Neutrophil (primary cell): ENCODE results near the gene MIX23.

Experiments
- H3K27ac ChIP-seq: fragments of 200-600 bp; sonication (generic); 2 replicates; pipeline ENCODE4 v1.5.1; 2016; ENCODE audit warnings: mild to moderate bottlenecking, moderate library complexity
- H3K27me3 ChIP-seq: fragments of 200-600 bp; sonication (generic); 2 replicates; pipeline ENCODE4 v1.6.0; 2016; ENCODE audit warnings: mild to moderate bottlenecking
- H3K36me3 ChIP-seq: fragments of 200-600 bp; sonication (generic); 2 replicates; pipeline ENCODE4 v1.5.1; 2017
- H3K4me1 ChIP-seq, 2 experiments: fragments of 200-600 bp in 1 of 2; sonication (generic) in 1 of 2; 1 replicate in 1 of 2; 2 replicates in 1 of 2; pipeline versions ENCODE4 v1.5.1 to v1.6.1; 2013 to 2016; ENCODE audit warnings: low read depth in 1 of 2, low read length in 1 of 2, mild to moderate bottlenecking in 1 of 2, moderate library complexity in 1 of 2; ENCODE audit not compliant: control insufficient read depth in 1 of 2, insufficient read depth in 1 of 2
- H3K4me3 ChIP-seq, 2 experiments: fragments of 200-600 bp in 1 of 2; sonication (generic) in 1 of 2; 1 replicate in 1 of 2; 2 replicates in 1 of 2; pipeline ENCODE4 v1.5.1; 2013 to 2016; ENCODE audit warnings: low read depth in 1 of 2, low read length in 1 of 2, mild to moderate bottlenecking in 1 of 2, moderate library complexity in 1 of 2
- H3K9me3 ChIP-seq: fragments of 200-600 bp; sonication (generic); 2 replicates; pipeline ENCODE4 v1.5.1; 2016
- TF ChIP-seq, protein P1 (sequence below): fragments of 200-600 bp; sonication (generic); IDR thresholded peaks from 2 replicates; pipeline ENCODE4 v1.5.1; 2016; ENCODE audit warnings: antibody characterized with exemption

The MIX23 gene

DNA sequence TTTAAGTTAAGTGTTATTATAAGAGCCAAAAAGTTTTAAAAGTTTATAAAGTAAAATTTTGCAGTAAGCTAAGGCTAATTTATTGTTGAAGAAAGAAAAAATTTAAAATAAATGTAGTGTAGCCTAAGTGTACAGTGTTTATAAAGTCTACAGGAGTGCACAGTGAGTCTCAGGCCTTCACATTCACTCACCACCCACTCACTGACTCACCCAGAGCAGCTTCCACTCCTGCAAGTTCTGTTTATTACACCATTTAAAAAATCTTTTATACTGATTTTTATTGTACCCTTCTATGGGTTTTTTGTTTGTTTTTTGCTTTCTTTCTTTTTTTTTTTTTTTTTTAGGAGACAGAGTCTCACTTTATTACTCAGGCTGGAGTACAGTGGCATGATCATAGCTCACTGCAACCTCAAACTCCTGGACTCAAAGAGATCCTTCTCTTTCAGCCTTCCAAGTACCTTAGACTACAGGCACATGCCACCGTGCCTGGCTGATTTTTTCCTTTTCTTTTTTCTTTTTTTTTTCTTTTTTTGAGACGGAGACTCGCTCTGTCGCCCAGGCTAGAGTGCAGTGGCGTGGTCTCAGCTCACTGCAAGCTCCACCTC is 32.1 kb downstream of the MIX23 start:
- H3K36me3 ChIP-seq: no peaks in the 10 kb centered on the region
- TF ChIP-seq, protein P1, sequence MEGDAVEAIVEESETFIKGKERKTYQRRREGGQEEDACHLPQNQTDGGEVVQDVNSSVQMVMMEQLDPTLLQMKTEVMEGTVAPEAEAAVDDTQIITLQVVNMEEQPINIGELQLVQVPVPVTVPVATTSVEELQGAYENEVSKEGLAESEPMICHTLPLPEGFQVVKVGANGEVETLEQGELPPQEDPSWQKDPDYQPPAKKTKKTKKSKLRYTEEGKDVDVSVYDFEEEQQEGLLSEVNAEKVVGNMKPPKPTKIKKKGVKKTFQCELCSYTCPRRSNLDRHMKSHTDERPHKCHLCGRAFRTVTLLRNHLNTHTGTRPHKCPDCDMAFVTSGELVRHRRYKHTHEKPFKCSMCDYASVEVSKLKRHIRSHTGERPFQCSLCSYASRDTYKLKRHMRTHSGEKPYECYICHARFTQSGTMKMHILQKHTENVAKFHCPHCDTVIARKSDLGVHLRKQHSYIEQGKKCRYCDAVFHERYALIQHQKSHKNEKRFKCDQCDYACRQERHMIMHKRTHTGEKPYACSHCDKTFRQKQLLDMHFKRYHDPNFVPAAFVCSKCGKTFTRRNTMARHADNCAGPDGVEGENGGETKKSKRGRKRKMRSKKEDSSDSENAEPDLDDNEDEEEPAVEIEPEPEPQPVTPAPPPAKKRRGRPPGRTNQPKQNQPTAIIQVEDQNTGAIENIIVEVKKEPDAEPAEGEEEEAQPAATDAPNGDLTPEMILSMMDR: no peak
- H3K4me1 ChIP-seq: peaks cover 4 to 6% of the 10 kb centered on the region in 2 experiments
- no peaks in the 10 kb centered on the region for H3K9me3 ChIP-seq
- H3K27ac ChIP-seq: no peak overlapping the region
- H3K27me3 ChIP-seq: no peaks in the 10 kb centered on the region
- no peak overlapping the region for H3K4me3 ChIP-seq

GRCh38 chr3:122349171-122349570 is 33.9 kb downstream of the MIX23 start:
- H3K4me1 ChIP-seq: no peaks in the 10 kb centered on the region
- no peak overlapping the region for H3K4me3 ChIP-seq
- H3K36me3 ChIP-seq: peaks cover 2% of the 10 kb centered on the region

GRCh38 chr3:122343654-122344053 is 39.4 kb downstream of the MIX23 start:
- no peaks in the 10 kb centered on the region for H3K27me3 ChIP-seq
- no peaks in the 10 kb centered on the region for H3K4me1 ChIP-seq
- TF ChIP-seq, protein P1: no peak
- H3K4me3 ChIP-seq: no peak overlapping the region
- peaks cover 57% of the 10 kb centered on the region for H3K36me3 ChIP-seq
- H3K27ac ChIP-seq: no peak overlapping the region
- H3K9me3 ChIP-seq: no peaks in the 10 kb centered on the region

More at GRCh38 chr3:122349171-122349570, 33.9 kb downstream of the MIX23 start:
- TF ChIP-seq, protein P1: no peak
- Histone ChIP-seq H3K27me3 (no peaks in the 10 kb centered on the region), H3K27ac (peak overlapping the region; percentile 2), H3K9me3 (no peaks in the 10 kb centered on the region)

GRCh38 chr3:122342803-122343202 is 40.2 kb downstream of the MIX23 start:
- Histone ChIP-seq H3K4me3 (no peak overlapping the region), H3K27ac (no peak overlapping the region), H3K4me1 (no peaks in the 10 kb centered on the region), H3K36me3 (peaks cover 65% of the 10 kb centered on the region), H3K9me3 (no peaks in the 10 kb centered on the region), H3K27me3 (no peaks in the 10 kb centered on the region)
- TF ChIP-seq, protein P1: no peak

DNA sequence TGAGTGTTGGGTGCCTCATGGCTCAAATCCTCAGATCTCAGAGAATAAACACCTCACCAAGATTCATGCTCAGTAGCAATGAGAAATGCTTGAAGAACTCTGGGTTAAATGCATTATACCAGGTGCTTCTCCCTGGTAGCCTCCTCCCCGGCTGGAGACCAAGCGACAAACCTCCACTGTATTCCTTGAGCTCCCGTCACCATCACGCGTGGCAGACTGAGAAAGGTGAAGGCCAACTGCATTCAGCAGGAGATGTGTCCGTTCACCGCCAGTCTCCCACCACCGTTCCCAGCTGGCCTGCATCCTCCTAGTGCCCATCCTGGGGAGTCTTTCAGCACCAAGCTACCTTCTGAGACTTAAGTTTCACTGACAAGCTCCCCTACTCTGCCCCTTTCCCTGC is 50.5 kb downstream of the MIX23 start:
- TF ChIP-seq, protein P1: no peak
- no peaks in the 10 kb centered on the region for H3K9me3 ChIP-seq
- H3K27me3 ChIP-seq: no peaks in the 10 kb centered on the region
- peaks cover 16 to 35% of the 10 kb centered on the region in 2 experiments for H3K4me1 ChIP-seq
- H3K4me3 ChIP-seq: no peak overlapping the region
- peaks cover 68% of the 10 kb centered on the region for H3K36me3 ChIP-seq
- H3K27ac ChIP-seq: peak overlapping the region; percentile 43
